Thyroid gland (tissue), 4 donors: ENCODE data around the gene SAFB2.

ENCODE experiments used
- CTCF ChIP-seq, 6 experiments: fragments of 200-600 bp in 3 of 6; fragments of 450-650 bp in 3 of 6; sonication (generic) in 3 of 6; IDR thresholded peaks; one replicate each; pipeline ENCODE4 v1.5.1; 2016 to 2019; ENCODE audit warnings: antibody characterized with exemption in 6 of 6, mild to moderate bottlenecking in 2 of 6, inconsistent platforms in 1 of 6, moderate library complexity in 1 of 6
- POLR2A ChIP-seq, 2 donors: fragments of 450-650 bp; IDR thresholded peaks; one replicate each; pipeline ENCODE4 v1.6.1; 2017; ENCODE audit warnings: antibody characterized with exemption in 2 of 2, mild to moderate bottlenecking in 2 of 2, moderate library complexity in 1 of 2

- TF ChIP-seq CTCF (IDR thresholded peaks at IDR 0.05) (peak in 2 of 6 experiments; percentile 5 to 18), POLR2A (IDR thresholded peaks at IDR 0.05) (no peak)
Measured at GRCh38 chr19:5547881-5548280, 74.7 kb downstream of the SAFB2 start.
